ENCODE measurements around the gene SLC35D1. TPM values are rescaled to one million over a fixed set of nuclear protein-coding genes. Genes with fewer than 3 reads are reported as not detected.
"Not testable (repeated sequence)": the region's sequence is repeated elsewhere in the genome, so short reads cannot be mapped to it uniquely, and the experiment has no call there.

Gene SLC35D1
- total RNA-seq, 1 donor from 2014 or later: 9.2 TPM

GRCh38 chr1:67077593-67077992, 23.6 kb upstream of the SLC35D1 start:
- peaks cover 3% of the 10 kb centered on the region for H3K27me3 Mint-ChIP-seq (ENCODE audit: low read depth)
- H3K9me3 Mint-ChIP-seq (ENCODE audit: low read depth): peaks cover 3% of the 10 kb centered on the region
- DNase-seq (ENCODE audit: low spot score): no peak
- no peak overlapping the region for H3K4me3 Mint-ChIP-seq (ENCODE audit: unreplicated experiment)
- no peak for TF ChIP-seq CTCF (IDR thresholded peaks at IDR 0.05)
- H3K36me3 Mint-ChIP-seq (ENCODE audit: low read depth): peaks cover 2% of the 10 kb centered on the region
- H3K27ac Mint-ChIP-seq (ENCODE audit: unreplicated experiment): no peak overlapping the region
- H3K4me1 Mint-ChIP-seq (ENCODE audit: low read depth): no peaks in the 10 kb centered on the region

- no peaks in the 10 kb centered on the region for H3K4me1 Mint-ChIP-seq (ENCODE audit: low read depth)
- DNase-seq (ENCODE audit: low spot score): no peak
- H3K36me3 Mint-ChIP-seq (ENCODE audit: low read depth): peaks cover 3% of the 10 kb centered on the region
- no peak overlapping the region for H3K4me3 Mint-ChIP-seq (ENCODE audit: unreplicated experiment)
- H3K9me3 Mint-ChIP-seq (ENCODE audit: low read depth): peaks cover 14% of the 10 kb centered on the region
- H3K27ac Mint-ChIP-seq (ENCODE audit: unreplicated experiment): no peak overlapping the region
- no peak for TF ChIP-seq CTCF (IDR thresholded peaks at IDR 0.05)
- H3K27me3 Mint-ChIP-seq (ENCODE audit: low read depth): peaks cover 6% of the 10 kb centered on the region
These were observed 18.8 kb upstream of the SLC35D1 start for GRCh38 chr1:67072749-67073148.

GRCh38 chr1:67067655-67068054, 13.7 kb upstream of the SLC35D1 start:
- peaks cover 17% of the 10 kb centered on the region for H3K9me3 Mint-ChIP-seq (ENCODE audit: low read depth)
- H3K27ac Mint-ChIP-seq (ENCODE audit: unreplicated experiment); H3K4me3 Mint-ChIP-seq (ENCODE audit: unreplicated experiment); H3K27me3 Mint-ChIP-seq (ENCODE audit: low read depth); H3K36me3 Mint-ChIP-seq (ENCODE audit: low read depth); H3K4me1 Mint-ChIP-seq (ENCODE audit: low read depth); DNase-seq (ENCODE audit: low spot score): not testable (repeated sequence)

- Mint-ChIP-seq H3K9me3 (ENCODE audit: low read depth) (peaks cover 6% of the 10 kb centered on the region), H3K4me3 (ENCODE audit: unreplicated experiment) (no peak overlapping the region), H3K4me1 (ENCODE audit: low read depth) (peaks cover 15% of the 10 kb centered on the region), H3K36me3 (ENCODE audit: low read depth) (no peaks in the 10 kb centered on the region), H3K27ac (ENCODE audit: unreplicated experiment) (no peak overlapping the region), H3K27me3 (ENCODE audit: low read depth) (no peaks in the 10 kb centered on the region)
- no peak for TF ChIP-seq CTCF (IDR thresholded peaks at IDR 0.05)
- no peak for DNase-seq (ENCODE audit: low spot score)
These were observed 8.5 kb upstream of the SLC35D1 start for GRCh38 chr1:67062412-67062811.

GRCh38 chr1:67061266-67061665, 7.3 kb upstream of the SLC35D1 start:
- Mint-ChIP-seq H3K27me3 (ENCODE audit: low read depth) (no peaks in the 10 kb centered on the region), H3K27ac (ENCODE audit: unreplicated experiment) (peak overlapping the region; percentile 92), H3K4me1 (ENCODE audit: low read depth) (peaks cover 15% of the 10 kb centered on the region), H3K36me3 (ENCODE audit: low read depth) (no peaks in the 10 kb centered on the region), H3K4me3 (ENCODE audit: unreplicated experiment) (no peak overlapping the region), H3K9me3 (ENCODE audit: low read depth) (no peaks in the 10 kb centered on the region)
- no peak for DNase-seq (ENCODE audit: low spot score)
- TF ChIP-seq CTCF (IDR thresholded peaks at IDR 0.05): no peak

- Mint-ChIP-seq H3K27ac (ENCODE audit: unreplicated experiment) (peak overlapping the region; percentile 92), H3K9me3 (ENCODE audit: low read depth) (no peaks in the 10 kb centered on the region), H3K4me1 (ENCODE audit: low read depth) (peaks cover 15% of the 10 kb centered on the region), H3K4me3 (ENCODE audit: unreplicated experiment) (no peak overlapping the region), H3K36me3 (ENCODE audit: low read depth) (no peaks in the 10 kb centered on the region), H3K27me3 (ENCODE audit: low read depth) (no peaks in the 10 kb centered on the region)
- no peak for TF ChIP-seq CTCF (IDR thresholded peaks at IDR 0.05)
- no peak for DNase-seq (ENCODE audit: low spot score)
These were observed 6.9 kb upstream of the SLC35D1 start for GRCh38 chr1:67060811-67061218.
